GM23338 (cell line): ENCODE data around the gene LRMDA.

Experiments
- CREB1 ChIP-seq: fragments of 250-450 bp; sonication (Bioruptor Pico); IDR thresholded peaks from 2 replicates; pipeline ENCODE4 v1.5.0; 2020; ENCODE audit warnings: low read depth, mild to moderate bottlenecking, moderate library complexity
- EZH2 ChIP-seq: fragments of 200-600 bp; sonication (generic); IDR thresholded peaks from one replicate; pipeline ENCODE4 v1.8.0; 2017; ENCODE audit warnings: antibody characterized with exemption, mild to moderate bottlenecking, low read depth; ENCODE audit not compliant: unreplicated experiment
- EZH2phosphoT487 ChIP-seq: fragments of 200-600 bp; sonication (generic); IDR thresholded peaks from one replicate; pipeline ENCODE4 v1.8.1; 2018; ENCODE audit warnings: antibody characterized with exemption; ENCODE audit not compliant: unreplicated experiment
- JUNB ChIP-seq: IDR thresholded peaks from one replicate; pipeline ENCODE4 v1.6.1; 2016; ENCODE audit warnings: antibody characterized with exemption; ENCODE audit not compliant: unreplicated experiment
- NANOG ChIP-seq: IDR thresholded peaks from 2 replicates; pipeline ENCODE4 v1.6.1; 2016; ENCODE audit warnings: antibody characterized with exemption, borderline replicate concordance
- POLR2AphosphoS5 ChIP-seq: IDR thresholded peaks from 2 replicates; pipeline ENCODE4 v1.6.1; 2016; ENCODE audit warnings: antibody characterized with exemption, low read depth
- STAT1 ChIP-seq: IDR thresholded peaks from one replicate; pipeline ENCODE4 v1.6.1; 2016; ENCODE audit warnings: antibody characterized with exemption; ENCODE audit not compliant: unreplicated experiment
- ZNF114 ChIP-seq: fragments of 250-450 bp; sonication (Bioruptor Pico); IDR thresholded peaks from 2 replicates; pipeline ENCODE4 v1.5.0; 2020; ENCODE audit warnings: mild to moderate bottlenecking, moderate library complexity
- ZNF331 ChIP-seq: fragments of 250-450 bp; sonication (Bioruptor Pico); IDR thresholded peaks from 2 replicates; pipeline ENCODE4 v1.5.0; 2020; ENCODE audit warnings: low read depth, mild to moderate bottlenecking, moderate library complexity
- TF ChIP-seq, protein P1 (sequence below), 2 experiments: fragments of 200-600 bp in 1 of 2; sonication (generic) in 1 of 2; conservative IDR thresholded peaks; 2 replicates each; pipeline versions ENCODE4 v1.5.1 to v1.6.1; 2016 to 2017; ENCODE audit warnings: antibody characterized with exemption in 2 of 2, low read depth in 2 of 2, mild to moderate bottlenecking in 2 of 2, moderate library complexity in 1 of 2
- TF ChIP-seq, protein P2 (sequence below): IDR thresholded peaks from one replicate; pipeline ENCODE4 v1.6.1; 2018; ENCODE audit warnings: antibody characterized with exemption; ENCODE audit not compliant: unreplicated experiment
- TF ChIP-seq, protein P3 (sequence below): IDR thresholded peaks from 2 replicates; pipeline ENCODE4 v1.6.1; 2016; ENCODE audit warnings: antibody characterized with exemption
- TF ChIP-seq, protein P4 (sequence below): fragments of 250-450 bp; sonication (Bioruptor Pico); IDR thresholded peaks from 2 replicates; pipeline ENCODE4 v1.5.0; 2020; ENCODE audit warnings: mild to moderate bottlenecking, moderate library complexity

DNA sequence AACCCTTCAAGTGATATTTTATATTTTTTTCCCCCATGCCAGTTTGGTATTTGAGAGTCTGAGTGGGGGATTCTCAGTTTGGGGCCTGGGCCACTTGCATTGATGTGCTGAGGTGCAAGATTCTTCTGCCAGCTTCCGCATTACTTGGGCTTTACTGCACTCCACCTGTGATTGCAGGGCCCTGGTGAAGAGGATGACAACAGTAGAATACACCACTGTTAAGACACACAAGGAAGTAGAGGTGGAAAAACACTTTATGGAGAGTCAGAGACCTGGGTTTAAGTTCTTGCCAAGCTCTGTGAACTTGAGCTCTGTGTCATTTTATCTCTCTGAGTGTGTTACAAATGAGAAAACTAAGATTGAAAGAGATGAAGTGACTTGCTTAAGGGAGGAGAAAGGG lies 209.4 kb downstream of the LRMDA start:
- TF ChIP-seq, protein P1, sequence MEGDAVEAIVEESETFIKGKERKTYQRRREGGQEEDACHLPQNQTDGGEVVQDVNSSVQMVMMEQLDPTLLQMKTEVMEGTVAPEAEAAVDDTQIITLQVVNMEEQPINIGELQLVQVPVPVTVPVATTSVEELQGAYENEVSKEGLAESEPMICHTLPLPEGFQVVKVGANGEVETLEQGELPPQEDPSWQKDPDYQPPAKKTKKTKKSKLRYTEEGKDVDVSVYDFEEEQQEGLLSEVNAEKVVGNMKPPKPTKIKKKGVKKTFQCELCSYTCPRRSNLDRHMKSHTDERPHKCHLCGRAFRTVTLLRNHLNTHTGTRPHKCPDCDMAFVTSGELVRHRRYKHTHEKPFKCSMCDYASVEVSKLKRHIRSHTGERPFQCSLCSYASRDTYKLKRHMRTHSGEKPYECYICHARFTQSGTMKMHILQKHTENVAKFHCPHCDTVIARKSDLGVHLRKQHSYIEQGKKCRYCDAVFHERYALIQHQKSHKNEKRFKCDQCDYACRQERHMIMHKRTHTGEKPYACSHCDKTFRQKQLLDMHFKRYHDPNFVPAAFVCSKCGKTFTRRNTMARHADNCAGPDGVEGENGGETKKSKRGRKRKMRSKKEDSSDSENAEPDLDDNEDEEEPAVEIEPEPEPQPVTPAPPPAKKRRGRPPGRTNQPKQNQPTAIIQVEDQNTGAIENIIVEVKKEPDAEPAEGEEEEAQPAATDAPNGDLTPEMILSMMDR (conservative IDR thresholded peaks at IDR 0.05; ENCODE audit: low read depth in 2 of 2): no peak
- TF ChIP-seq EZH2 (no peak), JUNB (no peak), POLR2AphosphoS5 (no peak), NANOG (no peak), CREB1 (no peak), STAT1 (no peak), EZH2phosphoT487 (no peak), ZNF331 (CRISPR knock-in tag) (no peak), ZNF114 (CRISPR knock-in tag) (no peak)
- TF ChIP-seq, protein P2, sequence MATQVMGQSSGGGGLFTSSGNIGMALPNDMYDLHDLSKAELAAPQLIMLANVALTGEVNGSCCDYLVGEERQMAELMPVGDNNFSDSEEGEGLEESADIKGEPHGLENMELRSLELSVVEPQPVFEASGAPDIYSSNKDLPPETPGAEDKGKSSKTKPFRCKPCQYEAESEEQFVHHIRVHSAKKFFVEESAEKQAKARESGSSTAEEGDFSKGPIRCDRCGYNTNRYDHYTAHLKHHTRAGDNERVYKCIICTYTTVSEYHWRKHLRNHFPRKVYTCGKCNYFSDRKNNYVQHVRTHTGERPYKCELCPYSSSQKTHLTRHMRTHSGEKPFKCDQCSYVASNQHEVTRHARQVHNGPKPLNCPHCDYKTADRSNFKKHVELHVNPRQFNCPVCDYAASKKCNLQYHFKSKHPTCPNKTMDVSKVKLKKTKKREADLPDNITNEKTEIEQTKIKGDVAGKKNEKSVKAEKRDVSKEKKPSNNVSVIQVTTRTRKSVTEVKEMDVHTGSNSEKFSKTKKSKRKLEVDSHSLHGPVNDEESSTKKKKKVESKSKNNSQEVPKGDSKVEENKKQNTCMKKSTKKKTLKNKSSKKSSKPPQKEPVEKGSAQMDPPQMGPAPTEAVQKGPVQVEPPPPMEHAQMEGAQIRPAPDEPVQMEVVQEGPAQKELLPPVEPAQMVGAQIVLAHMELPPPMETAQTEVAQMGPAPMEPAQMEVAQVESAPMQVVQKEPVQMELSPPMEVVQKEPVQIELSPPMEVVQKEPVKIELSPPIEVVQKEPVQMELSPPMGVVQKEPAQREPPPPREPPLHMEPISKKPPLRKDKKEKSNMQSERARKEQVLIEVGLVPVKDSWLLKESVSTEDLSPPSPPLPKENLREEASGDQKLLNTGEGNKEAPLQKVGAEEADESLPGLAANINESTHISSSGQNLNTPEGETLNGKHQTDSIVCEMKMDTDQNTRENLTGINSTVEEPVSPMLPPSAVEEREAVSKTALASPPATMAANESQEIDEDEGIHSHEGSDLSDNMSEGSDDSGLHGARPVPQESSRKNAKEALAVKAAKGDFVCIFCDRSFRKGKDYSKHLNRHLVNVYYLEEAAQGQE: no peak
- TF ChIP-seq, protein P3, sequence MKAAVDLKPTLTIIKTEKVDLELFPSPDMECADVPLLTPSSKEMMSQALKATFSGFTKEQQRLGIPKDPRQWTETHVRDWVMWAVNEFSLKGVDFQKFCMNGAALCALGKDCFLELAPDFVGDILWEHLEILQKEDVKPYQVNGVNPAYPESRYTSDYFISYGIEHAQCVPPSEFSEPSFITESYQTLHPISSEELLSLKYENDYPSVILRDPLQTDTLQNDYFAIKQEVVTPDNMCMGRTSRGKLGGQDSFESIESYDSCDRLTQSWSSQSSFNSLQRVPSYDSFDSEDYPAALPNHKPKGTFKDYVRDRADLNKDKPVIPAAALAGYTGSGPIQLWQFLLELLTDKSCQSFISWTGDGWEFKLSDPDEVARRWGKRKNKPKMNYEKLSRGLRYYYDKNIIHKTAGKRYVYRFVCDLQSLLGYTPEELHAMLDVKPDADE: no peak
- TF ChIP-seq, protein P4, sequence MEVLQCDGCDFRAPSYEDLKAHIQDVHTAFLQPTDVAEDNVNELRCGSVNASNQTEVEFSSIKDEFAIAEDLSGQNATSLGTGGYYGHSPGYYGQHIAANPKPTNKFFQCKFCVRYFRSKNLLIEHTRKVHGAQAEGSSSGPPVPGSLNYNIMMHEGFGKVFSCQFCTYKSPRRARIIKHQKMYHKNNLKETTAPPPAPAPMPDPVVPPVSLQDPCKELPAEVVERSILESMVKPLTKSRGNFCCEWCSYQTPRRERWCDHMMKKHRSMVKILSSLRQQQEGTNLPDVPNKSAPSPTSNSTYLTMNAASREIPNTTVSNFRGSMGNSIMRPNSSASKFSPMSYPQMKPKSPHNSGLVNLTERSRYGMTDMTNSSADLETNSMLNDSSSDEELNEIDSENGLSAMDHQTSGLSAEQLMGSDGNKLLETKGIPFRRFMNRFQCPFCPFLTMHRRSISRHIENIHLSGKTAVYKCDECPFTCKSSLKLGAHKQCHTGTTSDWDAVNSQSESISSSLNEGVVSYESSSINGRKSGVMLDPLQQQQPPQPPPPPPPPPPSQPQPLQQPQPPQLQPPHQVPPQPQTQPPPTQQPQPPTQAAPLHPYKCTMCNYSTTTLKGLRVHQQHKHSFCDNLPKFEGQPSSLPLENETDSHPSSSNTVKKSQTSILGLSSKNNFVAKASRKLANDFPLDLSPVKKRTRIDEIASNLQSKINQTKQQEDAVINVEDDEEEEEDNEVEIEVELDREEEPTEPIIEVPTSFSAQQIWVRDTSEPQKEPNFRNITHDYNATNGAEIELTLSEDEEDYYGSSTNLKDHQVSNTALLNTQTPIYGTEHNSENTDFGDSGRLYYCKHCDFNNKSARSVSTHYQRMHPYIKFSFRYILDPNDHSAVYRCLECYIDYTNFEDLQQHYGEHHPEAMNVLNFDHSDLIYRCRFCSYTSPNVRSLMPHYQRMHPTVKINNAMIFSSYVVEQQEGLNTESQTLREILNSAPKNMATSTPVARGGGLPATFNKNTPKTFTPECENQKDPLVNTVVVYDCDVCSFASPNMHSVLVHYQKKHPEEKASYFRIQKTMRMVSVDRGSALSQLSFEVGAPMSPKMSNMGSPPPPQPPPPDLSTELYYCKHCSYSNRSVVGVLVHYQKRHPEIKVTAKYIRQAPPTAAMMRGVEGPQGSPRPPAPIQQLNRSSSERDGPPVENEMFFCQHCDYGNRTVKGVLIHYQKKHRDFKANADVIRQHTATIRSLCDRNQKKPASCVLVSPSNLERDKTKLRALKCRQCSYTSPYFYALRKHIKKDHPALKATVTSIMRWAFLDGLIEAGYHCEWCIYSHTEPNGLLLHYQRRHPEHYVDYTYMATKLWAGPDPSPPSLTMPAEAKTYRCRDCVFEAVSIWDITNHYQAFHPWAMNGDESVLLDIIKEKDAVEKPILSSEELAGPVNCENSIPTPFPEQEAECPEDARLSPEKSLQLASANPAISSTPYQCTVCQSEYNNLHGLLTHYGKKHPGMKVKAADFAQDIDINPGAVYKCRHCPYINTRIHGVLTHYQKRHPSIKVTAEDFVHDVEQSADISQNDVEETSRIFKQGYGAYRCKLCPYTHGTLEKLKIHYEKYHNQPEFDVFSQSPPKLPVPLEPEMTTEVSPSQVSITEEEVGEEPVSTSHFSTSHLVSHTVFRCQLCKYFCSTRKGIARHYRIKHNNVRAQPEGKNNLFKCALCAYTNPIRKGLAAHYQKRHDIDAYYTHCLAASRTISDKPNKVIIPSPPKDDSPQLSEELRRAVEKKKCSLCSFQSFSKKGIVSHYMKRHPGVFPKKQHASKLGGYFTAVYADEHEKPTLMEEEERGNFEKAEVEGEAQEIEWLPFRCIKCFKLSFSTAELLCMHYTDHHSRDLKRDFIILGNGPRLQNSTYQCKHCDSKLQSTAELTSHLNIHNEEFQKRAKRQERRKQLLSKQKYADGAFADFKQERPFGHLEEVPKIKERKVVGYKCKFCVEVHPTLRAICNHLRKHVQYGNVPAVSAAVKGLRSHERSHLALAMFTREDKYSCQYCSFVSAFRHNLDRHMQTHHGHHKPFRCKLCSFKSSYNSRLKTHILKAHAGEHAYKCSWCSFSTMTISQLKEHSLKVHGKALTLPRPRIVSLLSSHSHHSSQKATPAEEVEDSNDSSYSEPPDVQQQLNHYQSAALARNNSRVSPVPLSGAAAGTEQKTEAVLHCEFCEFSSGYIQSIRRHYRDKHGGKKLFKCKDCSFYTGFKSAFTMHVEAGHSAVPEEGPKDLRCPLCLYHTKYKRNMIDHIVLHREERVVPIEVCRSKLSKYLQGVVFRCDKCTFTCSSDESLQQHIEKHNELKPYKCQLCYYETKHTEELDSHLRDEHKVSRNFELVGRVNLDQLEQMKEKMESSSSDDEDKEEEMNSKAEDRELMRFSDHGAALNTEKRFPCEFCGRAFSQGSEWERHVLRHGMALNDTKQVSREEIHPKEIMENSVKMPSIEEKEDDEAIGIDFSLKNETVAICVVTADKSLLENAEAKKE: no peak
